Esophagus muscularis mucosa (tissue), 4 donors: ENCODE data around the gene FTCDNL1. TPM values are rescaled to one million over a fixed set of nuclear protein-coding genes. Genes with fewer than 3 reads are reported as not detected.

Experiments
- DNase-seq: peaks from one replicate; pipeline ENCODE4 v3.0.0-alpha.2; 2017; ENCODE audit errors: extremely low spot score
- H3K27ac ChIP-seq, 4 donors: fragments of 200-600 bp; sonication (generic); replicated peaks in 1 of 4; 1 replicate in 3 of 4; 2 replicates in 1 of 4; pipeline ENCODE4 v1.5.1; 2016 to 2019; ENCODE audit warnings: mild to moderate bottlenecking in 1 of 4
- H3K27me3 ChIP-seq, 4 donors: fragments of 200-600 bp; sonication (generic); one replicate each; pipeline versions ENCODE4 v1.5.1 to v1.6.0; 2016 to 2019
- H3K36me3 ChIP-seq, 4 donors: fragments of 200-600 bp; sonication (generic); one replicate each; pipeline ENCODE4 v1.5.1; 2016 to 2019
- H3K4me1 ChIP-seq, 4 donors: fragments of 200-600 bp; sonication (generic); one replicate each; pipeline ENCODE4 v1.5.1; 2016 to 2019
- H3K4me3 ChIP-seq, 4 donors: fragments of 200-600 bp; sonication (generic); 1 replicate in 2 of 4; 2 replicates in 2 of 4; pipeline ENCODE4 v1.5.1; 2016 to 2019; ENCODE audit warnings: mild to moderate bottlenecking in 4 of 4, moderate library complexity in 1 of 4
- H3K9me3 ChIP-seq, 4 donors: fragments of 200-600 bp; sonication (generic); 1 replicate in 3 of 4; 2 replicates in 1 of 4; pipeline ENCODE4 v1.5.1; 2016 to 2019
- CTCF ChIP-seq, 3 experiments: fragments of 200-600 bp in 2 of 3; fragments of 450-650 bp in 1 of 3; sonication (generic) in 2 of 3; IDR thresholded peaks; one replicate each; pipeline ENCODE4 v1.5.1; 2017 to 2019; ENCODE audit warnings: antibody characterized with exemption in 3 of 3, mild to moderate bottlenecking in 2 of 3, moderate library complexity in 1 of 3
- EP300 ChIP-seq: sonication (generic); formaldehyde crosslinking; IDR thresholded peaks from one replicate; pipeline ENCODE4 v1.6.1; 2017; ENCODE audit warnings: antibody characterized with exemption
- POLR2A ChIP-seq: fragments of 450-650 bp; IDR thresholded peaks from one replicate; pipeline ENCODE4 v1.6.1; 2017; ENCODE audit warnings: antibody characterized with exemption, moderate library complexity, mild to moderate bottlenecking, low read depth
- POLR2AphosphoS5 ChIP-seq, 2 donors: sonication (generic); formaldehyde crosslinking; IDR thresholded peaks; one replicate each; pipeline ENCODE4 v1.6.1; 2017; ENCODE audit warnings: antibody characterized with exemption in 2 of 2
- WGBS: methylation state at CpG from one replicate; pipeline ENCODE4 v1.1.5; 2018; 5-methylcytosine and 5-hydroxymethylcytosine counted together
- intact Hi-C: fragments of 100-400 bp; cut with DNase I; formaldehyde crosslinking; loops from one replicate; pipeline ENCODE4 v1.15.1; 2023
- small RNA-seq, 3 donors: library from RNA; depleted of rRNA; stranded (forward); fragments of <200 nt; gene quantifications; one replicate each; pipeline ENCODE3, GENCODE V24; 2016
- total RNA-seq, 4 donors: library from RNA; depleted of rRNA; stranded (reverse); fragments of >200 nt; gene quantifications; one replicate each; pipeline versions ENCODE4 v1.1.0 to v1.2.1, GENCODE V29; 2016

FTCDNL1 gene
- total RNA-seq, 4 donors from 2014 or later = 1.2 to 5.3 (median 2.0) TPM

GRCh38 chr2:199716807-199717586 lies 134.0 kb downstream of the FTCDNL1 start:
- WGBS = 32% methylated on average over 4 of the region's 4 CpGs
- intact Hi-C loops = no loop called here
- H3K9me3 ChIP-seq = peaks cover 0 to 4% (median 0%) of the 10 kb centered on the region in 4 donors
- peaks cover 0 to 3% (median 0%) of the 10 kb centered on the region in 4 donors for H3K4me1 ChIP-seq
- H3K4me3 ChIP-seq = no peak overlapping the region
- no peak for TF ChIP-seq POLR2A
- H3K27ac ChIP-seq = no peak overlapping the region
- H3K36me3 ChIP-seq = no peaks in the 10 kb centered on the region
- H3K27me3 ChIP-seq = no peaks in the 10 kb centered on the region
- DNase-seq = no peak

DNA sequence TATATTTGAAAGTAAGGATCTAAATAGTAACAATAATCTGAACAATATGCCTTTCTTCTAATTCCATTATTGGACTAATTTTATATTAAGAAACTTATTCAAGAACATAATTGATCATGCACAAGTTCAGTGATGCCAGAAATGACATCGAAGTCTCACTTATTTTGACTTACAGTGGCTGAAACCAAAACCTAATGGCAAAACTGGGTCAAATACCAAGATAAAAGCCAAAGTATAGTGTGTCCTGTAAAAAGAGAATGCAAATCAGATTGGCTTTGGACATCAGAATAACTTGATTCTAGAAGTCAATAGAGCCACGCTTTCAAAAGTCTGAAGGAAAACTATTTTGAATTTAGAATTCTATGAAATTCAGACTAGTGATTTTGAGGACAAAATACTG lies 137.2 kb downstream of the FTCDNL1 start:
- peaks cover 0 to 3% (median 0%) of the 10 kb centered on the region in 4 donors for H3K4me1 ChIP-seq
- 38% methylated on average over 2 of the region's 2 CpGs for WGBS

DNA sequence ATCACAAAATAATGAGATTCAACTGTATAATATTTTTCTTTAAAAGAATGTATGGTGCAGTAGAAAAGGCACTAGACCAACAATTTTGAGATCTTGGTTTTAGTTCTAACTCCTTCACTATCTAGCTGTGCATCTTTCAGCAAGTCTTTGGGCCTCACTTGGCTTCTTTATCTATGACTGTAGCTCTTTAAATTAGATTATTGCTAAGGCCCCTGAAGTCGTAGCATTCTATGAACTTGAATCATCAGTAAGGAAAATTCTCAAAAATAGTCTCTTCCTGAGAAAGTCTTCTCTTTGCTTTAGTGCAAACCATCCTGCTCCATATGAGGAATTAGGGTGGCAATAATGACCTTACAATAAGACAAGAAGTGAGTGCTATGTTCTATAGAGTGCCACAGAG lies 140.4 kb downstream of the FTCDNL1 start:
- peaks cover 0 to 5% (median 0%) of the 10 kb centered on the region in 4 donors for H3K9me3 ChIP-seq
- no peak overlapping the region for H3K27ac ChIP-seq
- no peak for TF ChIP-seq EP300
- no peak for TF ChIP-seq CTCF (IDR thresholded peaks at IDR 0.05)
- TF ChIP-seq POLR2AphosphoS5 (IDR thresholded peaks at IDR 0.05) = no peak
- TF ChIP-seq POLR2A = no peak
- no peaks in the 10 kb centered on the region for H3K27me3 ChIP-seq
- no peak overlapping the region for H3K4me3 ChIP-seq
- DNase-seq = no peak
- H3K4me1 ChIP-seq = no peaks in the 10 kb centered on the region
- WGBS = 74% methylated on average over 1 of the region's 1 CpG
- no peaks in the 10 kb centered on the region for H3K36me3 ChIP-seq
- intact Hi-C loops = no loop called here

More for the DNA sequence above, 137.2 kb downstream of the FTCDNL1 start:
- no peak for DNase-seq
- Histone ChIP-seq H3K9me3 (no peaks in the 10 kb centered on the region), H3K4me3 (no peak overlapping the region), H3K27me3 (no peaks in the 10 kb centered on the region), H3K36me3 (no peaks in the 10 kb centered on the region), H3K27ac (no peak overlapping the region)
- no peak for TF ChIP-seq POLR2AphosphoS5 (IDR thresholded peaks at IDR 0.05)
- no peak for TF ChIP-seq EP300
- no peak for TF ChIP-seq CTCF (IDR thresholded peaks at IDR 0.05)
- no peak for TF ChIP-seq POLR2A
- intact Hi-C loops = no loop called here

Small RNAs within 50 kb of the gene (small RNA-seq; reads per million reads assigned to genes)
- gene AC108032.1 (0 reads per million in 3 donors), gene RN7SL717P (0 reads per million in 3 donors)

Other genes with a start within 250 kb of the FTCDNL1 start
- 10 to 100 TPM; 10.4 to 15.0 (median 12.0) TPM for gene C2orf69, start 60.1 kb upstream of the FTCDNL1 start, total RNA-seq
- 1 to 10 TPM; 3.5 to 7.5 (median 4.3) TPM for gene TYW5, start 104.3 kb upstream of the FTCDNL1 start, total RNA-seq
- gene MAIP1, start 104.4 kb upstream of the FTCDNL1 start, total RNA-seq = 10 to 100 TPM in 3 of 4 donors, 1 to 10 TPM in 1; 8.3 to 28.1 (median 14.7) TPM